ENCODE measurements around the gene SPEF2. TPM values are rescaled to one million over a fixed set of nuclear protein-coding genes. Genes with fewer than 3 reads are reported as not detected.

Gene SPEF2
- total and polyA plus RNA-seq, 2 donors (not counting 1 experiment from before 2014, with no cell fraction given) = 0.31 to 0.59 TPM

DNA sequence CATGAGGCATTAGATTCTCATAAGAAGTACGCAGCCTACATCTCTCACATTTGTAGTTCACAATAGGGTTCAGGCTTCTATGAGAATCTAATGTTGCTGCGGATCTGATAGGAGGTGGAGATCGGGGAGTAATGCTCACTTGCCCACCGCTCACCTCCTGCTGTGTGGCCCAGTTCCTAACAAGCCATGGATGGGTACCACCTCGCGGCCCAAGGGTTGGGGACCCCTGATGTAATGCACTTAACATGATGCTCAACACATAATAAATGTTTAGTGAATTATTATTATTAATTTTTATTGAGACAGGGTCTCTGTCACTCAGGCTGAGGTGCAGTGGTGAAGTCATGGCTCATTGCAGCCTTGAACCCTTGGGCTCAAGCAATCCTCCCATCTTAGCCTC is 134.3 kb downstream of the SPEF2 start:
- Histone ChIP-seq H3K4me3 (ENCODE audit: control extremely low read depth in 1 of 5, extremely low read depth in 1 of 5, insufficient read depth in 1 of 5, low read depth in 2 of 5, low read length in 4 of 5) (no peak overlapping the region), H4K20me1 (ENCODE audit: control insufficient read depth, insufficient read depth, low read length, poor library complexity, severe bottlenecking) (no peaks in the 10 kb centered on the region), H3K4me2 (replicated peaks; ENCODE audit: low read depth, low read length, poor library complexity, severe bottlenecking) (no peak overlapping the region), H2AFZ (ENCODE audit: insufficient read depth, low read depth, low read length, poor library complexity, severe bottlenecking) (no peak overlapping the region), H3K9me3 (ENCODE audit: control extremely low read depth in 1 of 3, control insufficient read depth in 2 of 3, insufficient read depth in 1 of 3, low read length in 2 of 3) (no peaks in the 10 kb centered on the region), H3K27ac (ENCODE audit: low read length in 2 of 2) (no peak overlapping the region), H3K79me2 (ENCODE audit: control insufficient read depth, insufficient read depth, low read length) (no peaks in the 10 kb centered on the region), H3K27me3 (replicated peaks in 1 of 4; ENCODE audit: control extremely low read depth in 1 of 4, control insufficient read depth in 3 of 4, insufficient read depth in 4 of 4, low read length in 3 of 4) (no peaks in the 10 kb centered on the region), H3K4me1 (ENCODE audit: control insufficient read depth in 2 of 2, insufficient read depth in 2 of 2, low read length in 2 of 2) (no peaks in the 10 kb centered on the region), H3K36me3 (replicated peaks in 1 of 2; ENCODE audit: control extremely low read depth in 1 of 2, control insufficient read depth in 1 of 2, extremely low read depth in 1 of 2, insufficient read depth in 2 of 2, low read length in 1 of 2) (no peaks in the 10 kb centered on the region), H3K9ac (ENCODE audit: low read length) (no peak overlapping the region)
- intact Hi-C loops (cut with micrococcal nuclease) = no loop called here
- Mint-ChIP-seq H3K27me3 (no peaks in the 10 kb centered on the region), H3K27ac (no peak overlapping the region), H3K9me3 (ENCODE audit: insufficient read depth) (no peaks in the 10 kb centered on the region), H3K4me1 (no peaks in the 10 kb centered on the region), H3K4me3 (no peak overlapping the region)
- ChIA-PET CTCF (interaction anchor here (1.0 kb wide), 1 partner anchor 662 kb away, joined by 3 read pairs; no protein-coding TSS in a partner anchor), POLR2A (no interaction called here)
- 100% methylated on average over 3 of the region's 6 CpGs for WGBS (ENCODE audit: insufficient coverage)
- ATAC-seq (ENCODE audit: low read depth) (no peak), DNase-seq (no peak)
- TF ChIP-seq, protein P1, sequence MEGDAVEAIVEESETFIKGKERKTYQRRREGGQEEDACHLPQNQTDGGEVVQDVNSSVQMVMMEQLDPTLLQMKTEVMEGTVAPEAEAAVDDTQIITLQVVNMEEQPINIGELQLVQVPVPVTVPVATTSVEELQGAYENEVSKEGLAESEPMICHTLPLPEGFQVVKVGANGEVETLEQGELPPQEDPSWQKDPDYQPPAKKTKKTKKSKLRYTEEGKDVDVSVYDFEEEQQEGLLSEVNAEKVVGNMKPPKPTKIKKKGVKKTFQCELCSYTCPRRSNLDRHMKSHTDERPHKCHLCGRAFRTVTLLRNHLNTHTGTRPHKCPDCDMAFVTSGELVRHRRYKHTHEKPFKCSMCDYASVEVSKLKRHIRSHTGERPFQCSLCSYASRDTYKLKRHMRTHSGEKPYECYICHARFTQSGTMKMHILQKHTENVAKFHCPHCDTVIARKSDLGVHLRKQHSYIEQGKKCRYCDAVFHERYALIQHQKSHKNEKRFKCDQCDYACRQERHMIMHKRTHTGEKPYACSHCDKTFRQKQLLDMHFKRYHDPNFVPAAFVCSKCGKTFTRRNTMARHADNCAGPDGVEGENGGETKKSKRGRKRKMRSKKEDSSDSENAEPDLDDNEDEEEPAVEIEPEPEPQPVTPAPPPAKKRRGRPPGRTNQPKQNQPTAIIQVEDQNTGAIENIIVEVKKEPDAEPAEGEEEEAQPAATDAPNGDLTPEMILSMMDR (IDR thresholded peaks at IDR 0.05) = no peak
- TF ChIP-seq EZH2 (IDR thresholded peaks at IDR 0.05; ENCODE audit: borderline replicate concordance, insufficient read depth, low read depth, low read length, poor library complexity, severe bottlenecking) = no peak

DNA sequence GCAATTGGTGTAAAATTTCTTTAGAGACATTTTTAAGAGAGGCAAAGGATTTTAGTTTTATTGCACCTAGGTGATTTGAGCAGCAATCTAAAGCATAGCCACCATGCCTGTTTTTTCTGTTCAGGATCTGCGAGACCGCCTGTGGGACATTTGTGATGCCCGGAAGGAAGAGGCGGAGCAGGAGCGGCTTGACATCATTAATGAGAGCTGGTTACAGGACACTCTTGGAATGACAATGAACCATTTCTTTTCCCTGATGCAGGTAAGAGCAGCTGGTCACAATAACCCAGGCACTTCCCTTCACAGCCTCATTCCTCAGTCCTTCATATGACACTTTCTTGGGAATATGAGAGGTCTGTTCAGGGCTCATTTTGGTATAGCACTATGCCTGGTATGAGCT is 135.8 kb downstream of the SPEF2 start:
- H2AFZ ChIP-seq (ENCODE audit: insufficient read depth, low read depth, low read length, poor library complexity, severe bottlenecking) = no peak overlapping the region
- POLR2A ChIA-PET = no interaction called here
- H3K9ac ChIP-seq (ENCODE audit: low read length) = no peak overlapping the region
- WGBS (ENCODE audit: insufficient coverage) = 100% methylated on average over 5 of the region's 5 CpGs
- ATAC-seq (ENCODE audit: low read depth) = no peak
- DNase-seq = no peak
- no peak overlapping the region for H3K4me3 Mint-ChIP-seq
- TF ChIP-seq EZH2 (IDR thresholded peaks at IDR 0.05; ENCODE audit: borderline replicate concordance, insufficient read depth, low read depth, low read length, poor library complexity, severe bottlenecking) = no peak
- TF ChIP-seq, protein P1 (IDR thresholded peaks at IDR 0.05) = no peak
- no peaks in the 10 kb centered on the region for H3K79me2 ChIP-seq (ENCODE audit: control insufficient read depth, insufficient read depth, low read length)
- no peak overlapping the region for H3K27ac Mint-ChIP-seq
- H3K4me1 ChIP-seq (ENCODE audit: control insufficient read depth in 2 of 2, insufficient read depth in 2 of 2, low read length in 2 of 2) = no peaks in the 10 kb centered on the region
- H3K4me3 ChIP-seq (ENCODE audit: control extremely low read depth in 1 of 5, extremely low read depth in 1 of 5, insufficient read depth in 1 of 5, low read depth in 2 of 5, low read length in 4 of 5) = no peak overlapping the region
- H3K27me3 Mint-ChIP-seq = no peaks in the 10 kb centered on the region
- H3K9me3 ChIP-seq (ENCODE audit: control extremely low read depth in 1 of 3, control insufficient read depth in 2 of 3, insufficient read depth in 1 of 3, low read length in 2 of 3) = no peaks in the 10 kb centered on the region
- intact Hi-C loops (cut with micrococcal nuclease) = no loop called here
- H3K27me3 ChIP-seq (replicated peaks in 1 of 4; ENCODE audit: control extremely low read depth in 1 of 4, control insufficient read depth in 3 of 4, insufficient read depth in 4 of 4, low read length in 3 of 4) = no peaks in the 10 kb centered on the region
- no peaks in the 10 kb centered on the region for H3K9me3 Mint-ChIP-seq (ENCODE audit: insufficient read depth)
- no peaks in the 10 kb centered on the region for H3K4me1 Mint-ChIP-seq
- H3K4me2 ChIP-seq (replicated peaks; ENCODE audit: low read depth, low read length, poor library complexity, severe bottlenecking) = no peak overlapping the region
- no peak overlapping the region for H3K27ac ChIP-seq (ENCODE audit: low read length in 2 of 2)
- no peaks in the 10 kb centered on the region for H4K20me1 ChIP-seq (ENCODE audit: control insufficient read depth, insufficient read depth, low read length, poor library complexity, severe bottlenecking)
- CTCF ChIA-PET = no interaction called here
- no peaks in the 10 kb centered on the region for H3K36me3 ChIP-seq (replicated peaks in 1 of 2; ENCODE audit: control extremely low read depth in 1 of 2, control insufficient read depth in 1 of 2, extremely low read depth in 1 of 2, insufficient read depth in 2 of 2, low read length in 1 of 2)
